H1 (cell line): ENCODE results near the gene EXD2. TPM values are rescaled to one million over a fixed set of nuclear protein-coding genes. Genes with fewer than 3 reads are reported as not detected.

Source experiments
- CTCF ChIA-PET: fragments of 300-600 bp; sonication (Branson Sonifier 250); formaldehyde crosslinking; loops from one replicate; lab custom pipeline; 2021; ENCODE audit not compliant: partially characterized antibody; lab: Charles Lee
- POLR2A ChIA-PET: fragments of 300-600 bp; sonication (Branson Sonifier 250); formaldehyde crosslinking; loops from one replicate; lab custom pipeline; 2021; ENCODE audit warnings: inconsistent platforms; ENCODE audit not compliant: partially characterized antibody; lab: Charles Lee
- DNase-seq, 2 experiments: peaks; one replicate each; pipeline versions ENCODE4 v3.0.0 to v3.0.0-alpha.2; 2010 to 2022; ENCODE audit warnings: low spot score in 2 of 2, low read depth in 1 of 2, mixed read lengths in 1 of 2
- FAIRE-seq: peaks from 2 replicates; lab custom pipeline; 2011; peaks lifted over from hg19 to GRCh38; lab: Jason Lieb, UNC
- H2AFZ ChIP-seq: 2 replicates; pipeline ENCODE4 v1.8.1; 2012; ENCODE audit warnings: low read length, inconsistent platforms
- H2AK5ac ChIP-seq: 2 replicates; pipeline ENCODE4 v1.6.1; 2013; ENCODE audit warnings: low read depth, low read length
- H2BK120ac ChIP-seq: replicated peaks from 2 replicates; pipeline ENCODE3; 2013; ENCODE audit warnings: low read depth, low read length, inconsistent platforms
- H2BK12ac ChIP-seq: 2 replicates; pipeline ENCODE4 v1.6.1; 2013; ENCODE audit warnings: low read depth, low read length
- H2BK15ac ChIP-seq: 2 replicates; pipeline ENCODE4 v1.6.1; 2013; ENCODE audit warnings: low read length
- H2BK20ac ChIP-seq: 2 replicates; pipeline ENCODE4 v1.6.1; 2013; ENCODE audit warnings: low read length
- H2BK5ac ChIP-seq: 2 replicates; pipeline ENCODE4 v1.6.1; 2013; ENCODE audit warnings: low read depth, low read length
- H3K14ac ChIP-seq: 2 replicates; pipeline ENCODE4 v1.6.1; 2013; ENCODE audit warnings: inconsistent platforms; ENCODE audit not compliant: insufficient read length
- H3K18ac ChIP-seq: 2 replicates; pipeline ENCODE4 v1.6.1; 2013; ENCODE audit warnings: low read length; ENCODE audit errors: extremely low read depth
- H3K23ac ChIP-seq: 2 replicates; pipeline ENCODE4 v1.6.1; 2013; ENCODE audit warnings: inconsistent platforms; ENCODE audit not compliant: insufficient read length
- H3K23me2 ChIP-seq: 2 replicates; pipeline ENCODE4 v1.6.1; 2013; ENCODE audit warnings: low read depth, low read length
- H3K27ac ChIP-seq: 2 replicates; pipeline ENCODE4 v1.6.1; 2011; ENCODE audit warnings: low read depth, low read length, inconsistent platforms
- H3K27me3 ChIP-seq, 4 experiments: replicated peaks in 1 of 4; 1 replicate in 1 of 4; 2 replicates in 3 of 4; pipeline versions ENCODE4 v1.6.1 to v1.8.1; 2011 to 2013; ENCODE audit warnings: low read length in 3 of 4, mild to moderate bottlenecking in 3 of 4, inconsistent platforms in 2 of 4, mixed read lengths in 2 of 4, moderate library complexity in 1 of 4; ENCODE audit not compliant: control insufficient read depth in 3 of 4, insufficient read depth in 3 of 4; ENCODE audit errors: extremely low read depth in 1 of 4
- H3K36me3 ChIP-seq, 4 experiments: 2 replicates each; pipeline versions ENCODE4 v1.6.1 to v1.8.1; 2011 to 2013; ENCODE audit warnings: mild to moderate bottlenecking in 4 of 4, low read length in 3 of 4, moderate library complexity in 2 of 4, control low read depth in 1 of 4, inconsistent platforms in 1 of 4; ENCODE audit not compliant: insufficient read depth in 4 of 4, control insufficient read depth in 2 of 4
- H3K4ac ChIP-seq: replicated peaks from 2 replicates; pipeline ENCODE3; 2013; ENCODE audit warnings: low read length, low read depth, mixed read lengths, inconsistent platforms; ENCODE audit not compliant: insufficient read length
- H3K4me1 ChIP-seq, 4 experiments: replicated peaks in 1 of 4; 1 replicate in 1 of 4; 2 replicates in 3 of 4; pipeline versions ENCODE4 v1.6.1 to v1.8.1; 2011 to 2013; ENCODE audit warnings: low read length in 3 of 4, inconsistent platforms in 2 of 4, mixed read lengths in 1 of 4; ENCODE audit not compliant: insufficient read depth in 4 of 4, control insufficient read depth in 3 of 4
- H3K4me2 ChIP-seq, 2 experiments: 2 replicates each; pipeline versions ENCODE4 v1.6.1 to v1.8.1; 2011 to 2013; ENCODE audit warnings: low read depth in 2 of 2, low read length in 2 of 2, control low read depth in 1 of 2, inconsistent platforms in 1 of 2, mild to moderate bottlenecking in 1 of 2; ENCODE audit not compliant: insufficient read depth in 1 of 2
- H3K4me3 ChIP-seq, 4 experiments: fragments of 200-600, 300-600 bp in 1 of 4; sonication (generic), shearing (Covaris generic), sonication (Bioruptor Twin) in 1 of 4; 2 replicates each; pipeline versions ENCODE4 v1.5.1 to v1.8.1; 2011 to 2016; ENCODE audit warnings: low read length in 4 of 4, low read depth in 3 of 4, control low read depth in 2 of 4, inconsistent platforms in 2 of 4, mild to moderate bottlenecking in 2 of 4, mixed read lengths in 1 of 4, moderate library complexity in 1 of 4; ENCODE audit not compliant: insufficient read depth in 2 of 4; ENCODE audit errors: extremely low read depth in 1 of 4
- H3K56ac ChIP-seq: replicated peaks from 2 replicates; pipeline ENCODE3; 2013; ENCODE audit warnings: low read depth, mild to moderate bottlenecking, mixed read lengths, low read length, inconsistent platforms; ENCODE audit not compliant: insufficient read length
- H3K79me1 ChIP-seq: 2 replicates; pipeline ENCODE4 v1.6.1; 2013; ENCODE audit warnings: low read depth, low read length, control low read depth
- H3K79me2 ChIP-seq, 2 experiments: 2 replicates each; pipeline versions ENCODE4 v1.6.1 to v1.8.1; 2012 to 2013; ENCODE audit warnings: low read length in 2 of 2, mild to moderate bottlenecking in 2 of 2, inconsistent platforms in 1 of 2; ENCODE audit not compliant: insufficient read depth in 2 of 2, control insufficient read depth in 1 of 2
- H3K9ac ChIP-seq, 4 experiments: replicated peaks in 1 of 4; 1 replicate in 1 of 4; 2 replicates in 3 of 4; pipeline versions ENCODE4 v1.6.1 to v1.8.1; 2011 to 2013; ENCODE audit warnings: low read depth in 3 of 4, low read length in 3 of 4, control low read depth in 2 of 4, mild to moderate bottlenecking in 2 of 4, moderate library complexity in 2 of 4, inconsistent platforms in 1 of 4; ENCODE audit errors: extremely low read depth in 1 of 4
- H3K9me3 ChIP-seq, 2 experiments: 2 replicates each; pipeline versions ENCODE4 v1.6.1 to v1.8.1; 2012 to 2013; ENCODE audit warnings: mild to moderate bottlenecking in 2 of 2, moderate library complexity in 2 of 2, control low read depth in 1 of 2, inconsistent platforms in 1 of 2, low read depth in 1 of 2, low read length in 1 of 2, mixed read lengths in 1 of 2; ENCODE audit not compliant: insufficient read depth in 2 of 2
- H4K20me1 ChIP-seq, 2 experiments: replicated peaks in 1 of 2; 2 replicates each; pipeline versions ENCODE3 to v1.8.1; 2011 to 2013; ENCODE audit warnings: inconsistent platforms in 2 of 2, low read length in 2 of 2, mild to moderate bottlenecking in 1 of 2; ENCODE audit not compliant: insufficient read depth in 2 of 2, control insufficient read depth in 1 of 2
- H4K5ac ChIP-seq: 2 replicates; pipeline ENCODE4 v1.6.1; 2013; ENCODE audit warnings: low read length, low read depth, mixed read lengths, inconsistent platforms; ENCODE audit not compliant: insufficient read length
- H4K8ac ChIP-seq: 2 replicates; pipeline ENCODE4 v1.8.0; 2013; ENCODE audit warnings: mild to moderate bottlenecking, moderate library complexity, low read length, inconsistent platforms; ENCODE audit not compliant: insufficient read depth; ENCODE audit errors: extremely low read depth
- H4K91ac ChIP-seq: replicated peaks from 2 replicates; pipeline ENCODE3; 2013; ENCODE audit warnings: low read length, mixed read lengths, inconsistent platforms; ENCODE audit not compliant: insufficient read length
- YY1 ChIP-seq: IDR thresholded peaks from 2 replicates; pipeline ENCODE4 v1.6.1; 2011; ENCODE audit warnings: low read depth, mild to moderate bottlenecking, low read length
- WGBS, 2 experiments: shearing (Covaris generic) in 1 of 2; methylation state at CpG; one replicate each; pipeline versions ENCODE4 v1.1.6 to v1.1.7; 2013 to 2015; ENCODE audit warnings: low lambda C conversion rate in 2 of 2, mixed read lengths in 2 of 2, inconsistent platforms in 1 of 2, low coverage in 1 of 2, missing lambda C conversion rate in 1 of 2; ENCODE audit not compliant: insufficient replicate concordance in 2 of 2, insufficient coverage in 1 of 2, insufficient read length in 1 of 2; ENCODE audit errors: extremely low coverage in 1 of 2, missing lambda C conversion rate in 1 of 2; 5-methylcytosine and 5-hydroxymethylcytosine counted together
- polyA plus RNA-seq, 7 experiments: library from polyadenylated mRNA; depleted of rRNA in 3 of 7; stranded (reverse) in 5 of 7; unstranded in 2 of 7; fragments of >200 nt in 5 of 7; fragments of 200-250 nt in 2 of 7; gene quantifications; 1 replicate in 5 of 7; 2 replicates in 1 of 7; 4 replicates in 1 of 7; pipeline versions ENCODE4 v1.2.1 to v1.2.3, GENCODE V29; 2011 to 2013; ENCODE audit warnings: missing spikeins in 2 of 7, mixed read lengths in 2 of 7
- total RNA-seq: library from RNA; stranded (reverse); fragmentation: NEBNext Ultra II Directional; extraction: Animal tissue kit (Norgen Biotek cat#: 25700); gene quantifications from 2 replicates; pipeline ENCODE4 v1.2.1, GENCODE V29; 2021

The EXD2 gene
- total and polyA plus RNA-seq, 2 of the 8 experiments (the other 6 are each of a cell fraction or from before 2014, with no cell fraction given), result 11.9 to 25.9 TPM

GRCh38 chr14:69288956-69289705 is 97.8 kb downstream of the EXD2 start:
- FAIRE-seq, result no peak

More at GRCh38 chr14:69288956-69289705, 97.8 kb downstream of the EXD2 start:
- no peak overlapping the region for H3K14ac ChIP-seq
- no peak overlapping the region for H3K4me3 ChIP-seq
- H3K18ac ChIP-seq, result no peak overlapping the region
- no peak overlapping the region for H3K23ac ChIP-seq
- H3K4me1 ChIP-seq, result peaks cover 0 to 5% (median 2%) of the 10 kb centered on the region in 4 experiments; a peak in 4 of 7 replicates
- H2BK12ac ChIP-seq, result no peak overlapping the region
- no peak overlapping the region for H4K8ac ChIP-seq
- H2BK20ac ChIP-seq, result no peak overlapping the region
- no peak for TF ChIP-seq YY1
- TF ChIP-seq, all 59 proteins: peak for 0
- Histone ChIP-seq H3K9me3 (no peaks in the 10 kb centered on the region), H3K9ac (no peak overlapping the region), H3K4ac (no peak overlapping the region), H2AK5ac (no peak overlapping the region), H3K79me1 (no peaks in the 10 kb centered on the region), H2BK120ac (no peak overlapping the region), H4K91ac (no peak overlapping the region), H3K27ac (no peak overlapping the region), H3K56ac (no peak overlapping the region), H2AFZ (no peak overlapping the region), H3K27me3 (no peaks in the 10 kb centered on the region; a peak in 1 of 7 replicates), H3K36me3 (no peaks in the 10 kb centered on the region), H2BK15ac (no peak overlapping the region), H4K5ac (no peak overlapping the region), H4K20me1 (no peaks in the 10 kb centered on the region), H3K23me2 (no peaks in the 10 kb centered on the region), H3K4me2 (no peak overlapping the region), H2BK5ac (no peak overlapping the region), H3K79me2 (no peaks in the 10 kb centered on the region)
- 89% methylated on average over 9 of the region's 9 CpGs; no CpG with 5 or more reads in 1 of the 2 experiments for WGBS, 2 experiments
- ChIA-PET POLR2A (no interaction called here), CTCF (interaction anchor here (0.7 to 6.4 kb wide), 15 partner anchors 9 to 160 kb away, joined by 3 to 63 read pairs (median 6); partner anchors contain the start of gene GALNT16)
- peak in 1 of 2 experiments; percentile 30 for DNase-seq
